ENCODE results near the gene CIBAR2. TPM values are rescaled to one million over a fixed set of nuclear protein-coding genes. Genes with fewer than 3 reads are reported as not detected.

The CIBAR2 gene
- total RNA-seq, 2 experiments from 2014 or later, result not detected

DNA sequence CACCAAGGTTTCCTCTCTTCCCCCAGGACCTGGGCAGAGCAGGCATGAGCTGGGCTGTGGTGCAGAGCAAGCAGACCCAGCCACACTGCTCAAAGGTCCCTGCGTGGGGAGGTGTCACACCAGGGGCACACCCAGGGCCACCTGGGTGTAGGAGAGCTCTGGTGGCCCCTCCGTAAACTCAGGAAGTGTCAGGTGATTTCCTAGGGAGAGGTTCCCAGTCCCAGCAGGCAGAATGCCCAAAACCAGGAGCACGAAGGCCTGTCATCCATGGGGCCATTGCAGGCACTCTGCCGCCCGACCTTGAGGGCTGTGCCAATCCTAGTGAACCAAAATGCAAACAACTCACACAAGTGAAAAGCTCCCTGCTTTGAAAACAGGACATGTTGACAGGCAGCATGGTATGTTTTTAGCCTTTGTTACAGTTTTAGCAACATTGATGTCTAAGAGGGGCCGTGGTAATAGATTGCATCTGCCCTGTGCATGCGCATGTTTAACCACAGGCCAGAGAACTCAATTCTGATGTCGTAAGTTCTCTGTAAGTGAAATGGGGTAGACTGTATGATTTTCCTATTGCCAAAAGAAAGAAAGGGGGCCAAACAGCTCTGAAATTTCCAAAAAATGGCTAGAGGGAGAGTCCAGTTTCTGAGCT, 21.3 kb downstream of the CIBAR2 start:
- no peak overlapping the region for H3K4me3 Mint-ChIP-seq
- H3K9me3 Mint-ChIP-seq, result no peaks in the 10 kb centered on the region
- no peaks in the 10 kb centered on the region for H3K36me3 Mint-ChIP-seq (ENCODE audit: low read depth)
- peaks cover 14% of the 10 kb centered on the region for H3K4me1 Mint-ChIP-seq (ENCODE audit: low read depth)
- intact Hi-C loops (cut with micrococcal nuclease), result no loop called here
- no peaks in the 10 kb centered on the region for H3K27me3 Mint-ChIP-seq (ENCODE audit: low read depth)
- peak overlapping the region; percentile 16 for H3K27ac Mint-ChIP-seq
- CTCF ChIA-PET, result interaction anchor here (1.0 to 1.2 kb wide), 2 partner anchors 29 to 120 kb away, joined by 3 to 4 read pairs; no protein-coding TSS in a partner anchor
- no peak for DNase-seq

GRCh38 chr16:85090181-85090580, 22.1 kb downstream of the CIBAR2 start:
- peaks cover 14% of the 10 kb centered on the region for H3K4me1 Mint-ChIP-seq (ENCODE audit: low read depth)
- H3K36me3 Mint-ChIP-seq (ENCODE audit: low read depth), result no peaks in the 10 kb centered on the region
- CTCF ChIA-PET, result interaction anchor here (1.0 to 1.2 kb wide), 2 partner anchors 30 to 119 kb away, joined by 3 to 4 read pairs; no protein-coding TSS in a partner anchor
- H3K4me3 Mint-ChIP-seq, result no peak overlapping the region
- H3K27ac Mint-ChIP-seq, result no peak overlapping the region
- intact Hi-C loops (cut with micrococcal nuclease), result no loop called here
- no peaks in the 10 kb centered on the region for H3K27me3 Mint-ChIP-seq (ENCODE audit: low read depth)
- no peaks in the 10 kb centered on the region for H3K9me3 Mint-ChIP-seq
- no peak for DNase-seq

DNA sequence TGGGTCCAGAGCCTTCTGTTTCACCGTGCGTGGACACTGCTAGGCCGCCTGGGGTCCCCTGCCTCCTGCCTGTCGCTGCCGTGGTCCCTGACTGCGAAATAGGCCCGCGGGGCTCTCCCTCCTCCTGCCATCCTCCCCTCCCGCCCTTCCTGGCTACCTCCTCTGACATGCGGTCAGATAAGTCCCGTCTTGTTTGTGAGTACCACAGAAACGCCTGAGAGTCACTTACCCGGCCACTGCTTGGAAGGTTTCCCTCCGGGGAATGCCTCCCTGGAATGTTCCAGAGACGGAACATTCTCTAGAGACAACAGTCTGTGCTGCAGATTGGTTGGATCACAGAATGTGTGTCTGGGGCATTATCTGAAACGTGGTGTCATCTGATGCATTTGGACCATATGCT, 22.7 kb downstream of the CIBAR2 start:
- no peak for DNase-seq

GRCh38 chr16:85088570-85089199, 23.6 kb downstream of the CIBAR2 start:
- CTCF ChIA-PET, result no interaction called here
- Mint-ChIP-seq H3K4me1 (ENCODE audit: low read depth) (peaks cover 14% of the 10 kb centered on the region), H3K27ac (no peak overlapping the region), H3K36me3 (ENCODE audit: low read depth) (no peaks in the 10 kb centered on the region), H3K9me3 (no peaks in the 10 kb centered on the region), H3K4me3 (no peak overlapping the region), H3K27me3 (ENCODE audit: low read depth) (no peaks in the 10 kb centered on the region)
- DNase-seq, result no peak
- intact Hi-C loops (cut with micrococcal nuclease), result no loop called here

More for the DNA sequence above, 22.7 kb downstream of the CIBAR2 start:
- no peaks in the 10 kb centered on the region for H3K27me3 Mint-ChIP-seq (ENCODE audit: low read depth)
- intact Hi-C loops (cut with micrococcal nuclease), result no loop called here
- no peaks in the 10 kb centered on the region for H3K9me3 Mint-ChIP-seq
- CTCF ChIA-PET, result no interaction called here
- H3K36me3 Mint-ChIP-seq (ENCODE audit: low read depth), result no peaks in the 10 kb centered on the region
- no peak overlapping the region for H3K27ac Mint-ChIP-seq
- H3K4me1 Mint-ChIP-seq (ENCODE audit: low read depth), result peaks cover 14% of the 10 kb centered on the region
- no peak overlapping the region for H3K4me3 Mint-ChIP-seq

GRCh38 chr16:85087899-85088569, 24.2 kb downstream of the CIBAR2 start:
- CTCF ChIA-PET, result interaction anchor here (0.9 to 1.9 kb wide), 3 partner anchors 15 to 105 kb away, joined by 3 to 20 read pairs (median 6); partner anchors contain the start of gene KIAA0513
- Mint-ChIP-seq H3K27me3 (ENCODE audit: low read depth) (no peaks in the 10 kb centered on the region), H3K4me3 (no peak overlapping the region), H3K4me1 (ENCODE audit: low read depth) (peaks cover 18% of the 10 kb centered on the region), H3K27ac (no peak overlapping the region), H3K9me3 (no peaks in the 10 kb centered on the region), H3K36me3 (ENCODE audit: low read depth) (no peaks in the 10 kb centered on the region)
- intact Hi-C loops (cut with micrococcal nuclease), result no loop called here
- no peak for DNase-seq

DNA sequence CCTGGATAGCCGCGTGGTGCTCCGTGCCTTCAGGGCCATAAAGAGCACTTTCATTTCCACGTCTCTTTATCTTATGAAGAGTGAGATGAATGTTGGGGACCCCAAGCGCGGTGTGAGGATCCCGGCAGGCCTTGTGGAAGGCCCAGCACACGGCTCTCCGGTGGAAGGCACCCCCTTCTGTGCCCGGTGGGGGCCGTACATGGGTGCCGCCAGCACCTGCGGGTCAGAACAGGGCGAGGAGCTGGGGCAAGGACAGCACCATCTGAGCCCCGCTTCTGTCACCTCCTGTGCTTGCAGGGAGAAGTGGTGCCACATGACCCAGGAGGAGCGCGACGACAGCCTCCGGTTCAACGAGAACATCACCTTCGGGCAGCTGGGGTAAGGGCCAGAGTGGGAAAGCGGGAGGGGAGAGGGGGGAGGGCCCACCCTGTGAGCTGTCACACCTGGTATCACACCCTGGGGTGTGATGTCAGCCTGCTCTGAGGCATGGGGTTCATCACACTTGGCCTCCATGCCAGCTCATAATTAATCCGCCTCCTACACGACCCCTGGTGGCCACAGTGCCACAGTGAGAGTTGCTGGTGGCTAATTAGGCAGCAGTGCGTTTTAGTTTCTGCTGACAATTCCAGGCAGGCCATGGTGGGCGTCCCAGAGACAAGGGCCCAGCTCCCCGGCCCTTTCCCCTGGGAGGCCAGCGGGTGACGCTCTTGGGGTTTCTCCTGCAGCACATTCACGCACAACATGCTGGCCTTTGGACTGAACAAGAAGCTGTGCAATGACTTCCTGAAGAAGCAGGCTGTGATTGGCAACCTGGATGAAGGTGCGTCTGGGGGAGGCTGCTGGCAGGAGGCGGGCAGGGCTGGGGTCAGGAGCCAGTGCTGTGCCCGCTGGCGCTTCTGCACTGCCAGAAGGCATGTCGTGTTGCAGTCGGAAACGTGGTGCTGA, 25.7 kb downstream of the CIBAR2 start:
- Mint-ChIP-seq H3K36me3 (ENCODE audit: low read depth) (no peaks in the 10 kb centered on the region), H3K9me3 (no peaks in the 10 kb centered on the region), H3K27me3 (ENCODE audit: low read depth) (no peaks in the 10 kb centered on the region), H3K27ac (no peak overlapping the region), H3K4me3 (no peak overlapping the region), H3K4me1 (ENCODE audit: low read depth) (peaks cover 23% of the 10 kb centered on the region)
- DNase-seq, result peak; percentile 88
- CTCF ChIA-PET, result interaction anchor here (0.6 to 2.7 kb wide), 21 partner anchors 13 to 242 kb away, joined by 3 to 20 read pairs (median 5); partner anchors contain the start of genes CIBAR2, KIAA0513 and ZDHHC7
- intact Hi-C loops (cut with micrococcal nuclease), result loop anchor here (1.0 kb wide), 5 partner anchors 31 to 332 kb away; partner anchors contain the start of gene ZDHHC7

- intact Hi-C loops (cut with micrococcal nuclease), result loop anchor here (1.0 kb wide), 5 partner anchors 30 to 331 kb away; partner anchors contain the start of gene ZDHHC7
- H3K9me3 Mint-ChIP-seq, result no peaks in the 10 kb centered on the region
- H3K4me1 Mint-ChIP-seq (ENCODE audit: low read depth), result peaks cover 16% of the 10 kb centered on the region
- no peaks in the 10 kb centered on the region for H3K36me3 Mint-ChIP-seq (ENCODE audit: low read depth)
- no peak for DNase-seq
- H3K27me3 Mint-ChIP-seq (ENCODE audit: low read depth), result no peaks in the 10 kb centered on the region
- no peak overlapping the region for H3K4me3 Mint-ChIP-seq
- H3K27ac Mint-ChIP-seq, result no peak overlapping the region
- CTCF ChIA-PET, result interaction anchor here (0.9 to 2.7 kb wide), 8 partner anchors 18 to 115 kb away, joined by 4 to 20 read pairs (median 7); partner anchors contain the start of genes KIAA0513 and ZDHHC7
These were observed 26.6 kb downstream of the CIBAR2 start for GRCh38 chr16:85085721-85086120.

DNA sequence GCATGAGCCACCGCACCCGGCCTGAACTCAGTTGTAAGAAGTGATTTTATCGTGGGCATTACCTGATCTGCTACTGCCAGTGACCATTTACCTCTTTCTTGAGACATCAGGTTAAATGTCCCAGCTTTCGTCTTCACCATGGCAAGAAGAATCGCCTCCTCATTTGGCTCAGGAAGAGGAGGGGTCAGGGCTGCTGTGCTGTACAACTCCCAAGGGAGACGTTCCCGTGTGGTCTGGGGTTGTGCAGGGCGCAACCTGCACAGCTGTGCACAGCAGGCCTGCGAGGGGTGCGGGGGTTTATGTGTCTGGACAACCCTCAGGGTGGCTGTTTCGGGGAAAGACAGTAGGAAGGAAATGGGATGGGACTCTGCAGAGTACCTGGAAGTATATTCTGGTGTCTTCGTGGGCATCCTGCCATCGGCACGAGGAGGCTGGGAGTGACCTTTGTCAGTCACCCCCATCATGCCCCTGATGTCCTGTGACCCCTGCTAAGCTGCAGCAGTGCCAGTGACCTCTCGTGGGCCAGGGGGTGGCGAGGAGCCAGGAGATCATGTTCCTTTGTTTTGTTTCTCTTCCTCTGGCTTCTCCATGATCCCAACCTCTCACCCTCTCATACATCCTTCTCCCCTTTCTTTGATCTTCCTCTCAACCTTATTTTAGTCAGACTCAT, 27.3 kb downstream of the CIBAR2 start:
- DNase-seq, result no peak
- Mint-ChIP-seq H3K9me3 (no peaks in the 10 kb centered on the region), H3K36me3 (ENCODE audit: low read depth) (no peaks in the 10 kb centered on the region), H3K27ac (no peak overlapping the region), H3K4me1 (ENCODE audit: low read depth) (peaks cover 13% of the 10 kb centered on the region), H3K27me3 (ENCODE audit: low read depth) (no peaks in the 10 kb centered on the region), H3K4me3 (no peak overlapping the region)
- CTCF ChIA-PET, result interaction anchor here (1.4 to 2.7 kb wide), 2 partner anchors 30 to 74 kb away, joined by 4 to 16 read pairs; partner anchors contain the start of gene ZDHHC7
- intact Hi-C loops (cut with micrococcal nuclease), result no loop called here

GRCh38 chr16:85083051-85083639, 29.1 kb downstream of the CIBAR2 start:
- H3K27me3 Mint-ChIP-seq (ENCODE audit: low read depth), result no peaks in the 10 kb centered on the region
- H3K4me1 Mint-ChIP-seq (ENCODE audit: low read depth), result peaks cover 13% of the 10 kb centered on the region
- no peak overlapping the region for H3K27ac Mint-ChIP-seq
- H3K9me3 Mint-ChIP-seq, result no peaks in the 10 kb centered on the region
- H3K4me3 Mint-ChIP-seq, result no peak overlapping the region
- no peaks in the 10 kb centered on the region for H3K36me3 Mint-ChIP-seq (ENCODE audit: low read depth)
- no peak for DNase-seq
- CTCF ChIA-PET, result interaction anchor here (0.5 to 0.8 kb wide), 3 partner anchors 72 to 311 kb away, joined by 3 read pairs; no protein-coding TSS in a partner anchor
- intact Hi-C loops (cut with micrococcal nuclease), result no loop called here

DNA sequence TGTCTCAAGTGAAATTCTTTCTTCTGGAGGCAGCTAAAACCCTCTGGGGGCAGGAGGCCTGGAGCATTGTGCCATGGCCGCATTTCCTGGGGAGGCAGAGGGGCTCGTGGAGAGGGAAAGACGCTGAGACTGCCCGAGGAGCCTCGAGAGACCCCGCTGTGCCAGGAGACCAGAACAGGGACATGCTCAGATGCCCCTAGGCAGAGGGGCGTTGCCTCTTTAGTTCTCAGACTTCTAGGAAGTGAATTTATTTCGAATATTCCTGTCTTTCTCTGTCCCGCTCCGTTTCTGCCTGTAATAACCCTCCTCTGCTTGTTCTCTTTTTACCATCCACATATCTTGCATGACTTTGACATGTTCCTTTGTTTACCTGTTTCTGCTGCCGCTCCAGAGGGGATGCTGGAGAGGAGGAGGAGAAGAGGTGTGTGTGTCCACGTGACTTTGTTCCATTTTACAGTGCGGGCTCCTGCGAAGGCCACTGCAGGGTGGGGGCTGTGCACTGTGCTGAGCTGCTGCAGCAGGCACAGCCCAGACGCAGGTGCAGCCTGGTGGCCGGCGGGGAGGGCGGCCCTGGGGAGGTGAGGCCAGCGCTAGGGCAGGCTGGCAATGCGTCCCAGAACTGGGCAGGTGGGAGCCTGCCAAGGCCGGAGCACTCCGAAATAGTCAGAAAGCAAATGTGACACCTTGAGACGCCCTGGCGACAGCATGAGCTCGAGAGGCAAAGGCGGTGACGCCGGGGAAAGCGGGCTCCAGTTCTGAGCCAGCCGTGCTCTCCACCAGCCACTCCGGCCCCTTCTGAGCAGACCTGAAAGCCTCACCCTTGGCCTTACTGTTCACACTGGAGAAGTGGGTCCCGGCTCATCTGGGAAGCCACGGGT, 29.9 kb downstream of the CIBAR2 start:
- CTCF ChIA-PET, result no interaction called here
- intact Hi-C loops (cut with micrococcal nuclease), result no loop called here

More for the DNA sequence above, 29.9 kb downstream of the CIBAR2 start:
- Mint-ChIP-seq H3K27ac (no peak overlapping the region), H3K36me3 (ENCODE audit: low read depth) (no peaks in the 10 kb centered on the region), H3K9me3 (no peaks in the 10 kb centered on the region), H3K27me3 (ENCODE audit: low read depth) (no peaks in the 10 kb centered on the region), H3K4me3 (no peak overlapping the region), H3K4me1 (ENCODE audit: low read depth) (peaks cover 13% of the 10 kb centered on the region)
- no peak for DNase-seq
